Left ventricle myocardium inferior (tissue), 1 donor: Measurements from ENCODE around the gene TM2D3. TPM values are rescaled to one million over a fixed set of nuclear protein-coding genes. Genes with fewer than 3 reads are reported as not detected.

Experiments
- DNase-seq: peaks from one replicate; pipeline ENCODE4 v3.0.0-alpha.2; 2020
- H3K27ac ChIP-seq: fragments of 200-600 bp; replicated peaks from 2 replicates; pipeline ENCODE4 v1.8.0; 2021
- H3K27me3 ChIP-seq: fragments of 200-600 bp; 2 replicates; pipeline ENCODE4 v1.8.0; 2021; ENCODE audit warnings: low read depth
- H3K36me3 ChIP-seq: fragments of 200-600 bp; 2 replicates; pipeline ENCODE4 v1.8.0; 2021
- H3K4me1 ChIP-seq: fragments of 200-600 bp; 2 replicates; pipeline ENCODE4 v1.8.0; 2021
- H3K4me3 ChIP-seq: fragments of 200-600 bp; 2 replicates; pipeline ENCODE4 v1.8.0; 2021; ENCODE audit warnings: mild to moderate bottlenecking, moderate library complexity
- H3K9me3 ChIP-seq: fragments of 200-600 bp; replicated peaks from 2 replicates; pipeline ENCODE4 v1.8.0; 2021
- CTCF ChIP-seq: fragments of 200-600 bp; IDR thresholded peaks from 2 replicates; pipeline ENCODE4 v1.8.0; 2021; ENCODE audit warnings: antibody characterized with exemption, mild to moderate bottlenecking, borderline replicate concordance
- intact Hi-C: fragments of 100-400 bp; cut with micrococcal nuclease; formaldehyde crosslinking; loops from one replicate; pipeline ENCODE4 v1.11.0; 2022
- total RNA-seq: library from RNA; stranded (reverse); fragmentation: NEBNext Ultra II Directional; extraction: Animal tissue kit (Norgen Biotek cat#: 25700); gene quantifications from one replicate; pipeline ENCODE4 v1.2.1, GENCODE V29; 2021
- donor health status: DM: no; HTN: yes; CAD: no; lungs with severe emphysema.

TM2D3 gene
- total RNA-seq, 1 donor from 2014 or later, result 50.6 TPM

GRCh38 chr15:101625184-101625583, 27.0 kb downstream of the TM2D3 start:
- peak overlapping the region; percentile 78 for H3K27ac ChIP-seq
- intact Hi-C loops, result no loop called here
- no peak for TF ChIP-seq CTCF

GRCh38 chr15:101623367-101624304, 28.5 kb downstream of the TM2D3 start:
- Histone ChIP-seq H3K4me1 (peaks cover 36% of the 10 kb centered on the region), H3K36me3 (no peaks in the 10 kb centered on the region), H3K4me3 (no peak overlapping the region), H3K27me3 (no peaks in the 10 kb centered on the region), H3K9me3 (peaks cover 7% of the 10 kb centered on the region), H3K27ac (no peak overlapping the region)
- TF ChIP-seq CTCF, result no peak
- intact Hi-C loops, result no loop called here
- no peak for DNase-seq

More at GRCh38 chr15:101625184-101625583, 27.0 kb downstream of the TM2D3 start:
- H3K27me3 ChIP-seq, result no peaks in the 10 kb centered on the region
- H3K9me3 ChIP-seq, result peaks cover 7% of the 10 kb centered on the region
- H3K4me1 ChIP-seq, result peaks cover 24% of the 10 kb centered on the region
- no peak for DNase-seq
- H3K36me3 ChIP-seq, result no peaks in the 10 kb centered on the region
- H3K4me3 ChIP-seq, result no peak overlapping the region

- peaks cover 7% of the 10 kb centered on the region for H3K9me3 ChIP-seq
- H3K27ac ChIP-seq, result no peak overlapping the region
- H3K4me1 ChIP-seq, result peaks cover 53% of the 10 kb centered on the region
- no peaks in the 10 kb centered on the region for H3K36me3 ChIP-seq
- TF ChIP-seq CTCF, result no peak
- no peaks in the 10 kb centered on the region for H3K27me3 ChIP-seq
- intact Hi-C loops, result no loop called here
- DNase-seq, result no peak
- no peak overlapping the region for H3K4me3 ChIP-seq
These were observed 30.2 kb downstream of the TM2D3 start for GRCh38 chr15:101621961-101622360.

GRCh38 chr15:101620671-101621070, 31.5 kb downstream of the TM2D3 start:
- intact Hi-C loops, result no loop called here
- no peak for TF ChIP-seq CTCF
- Histone ChIP-seq H3K4me3 (no peak overlapping the region), H3K27me3 (no peaks in the 10 kb centered on the region), H3K9me3 (peaks cover 7% of the 10 kb centered on the region), H3K4me1 (peaks cover 63% of the 10 kb centered on the region), H3K36me3 (no peaks in the 10 kb centered on the region), H3K27ac (no peak overlapping the region)
- DNase-seq, result no peak

GRCh38 chr15:101619615-101619865, 32.6 kb downstream of the TM2D3 start:
- Histone ChIP-seq H3K4me3 (no peak overlapping the region), H3K36me3 (no peaks in the 10 kb centered on the region), H3K27me3 (no peaks in the 10 kb centered on the region), H3K4me1 (peaks cover 66% of the 10 kb centered on the region), H3K9me3 (peaks cover 7% of the 10 kb centered on the region), H3K27ac (no peak overlapping the region)
- no peak for TF ChIP-seq CTCF
- intact Hi-C loops, result no loop called here
- no peak for DNase-seq
